ENCODE measurements around the gene G6PC3. TPM values are rescaled to one million over a fixed set of nuclear protein-coding genes. Genes with fewer than 3 reads are reported as not detected.

The G6PC3 gene
- total and polyA plus RNA-seq, 2 of the 4 experiments (the other 2 are of a cell fraction), result 20.4 to 107 TPM

- H3K56ac ChIP-seq (ENCODE audit: extremely low read depth, insufficient read depth, low read length), result no peak overlapping the region
- H4K5ac ChIP-seq (ENCODE audit: low read depth, low read length), result no peak overlapping the region
- no peak overlapping the region for H3K14ac ChIP-seq (replicated peaks; ENCODE audit: low read depth, low read length)
- H2AK9ac ChIP-seq (replicated peaks; ENCODE audit: low read depth, low read length, poor library complexity), result peak overlapping the region; percentile 9
- WGBS, 2 experiments (ENCODE audit: extremely low coverage in 2 of 2, insufficient read length in 1 of 2), result 95% methylated on average over 10 of the region's 19 CpGs; no CpG with 5 or more reads in 1 of the 2 experiments
- no TSS peak for BruUV-seq (replicated peaks)
- H3K18ac ChIP-seq (ENCODE audit: low read depth, low read length), result no peak overlapping the region
- no peak overlapping the region for H3K4ac ChIP-seq (ENCODE audit: low read depth, low read length)
- DNase-seq, result no peak
- H3K4me3 ChIP-seq (ENCODE audit: insufficient read depth, low read depth, low read length), result no peak overlapping the region
- POLR2A ChIA-PET (ENCODE audit: unreplicated experiment), result no interaction called here
- peaks cover 21% of the 10 kb centered on the region for H3K4me1 ChIP-seq (ENCODE audit: control insufficient read depth, insufficient read depth, low read length)
- H3K9me1 ChIP-seq (ENCODE audit: insufficient read depth, low read length), result peaks cover 13% of the 10 kb centered on the region
- peaks cover 8 to 74% of the 10 kb centered on the region in 2 experiments for H3K79me1 ChIP-seq (ENCODE audit: low read depth in 1 of 2, low read length in 2 of 2)
- 0 out of 2 replicates have a peak, but pooled peaks cover 3% of the 10 kb centered on the region for H4K20me1 ChIP-seq (ENCODE audit: insufficient read depth, low read length)
- H2BK5ac ChIP-seq (ENCODE audit: low read depth, low read length, poor library complexity, severe bottlenecking), result no peak overlapping the region
- no peak for ATAC-seq (ENCODE audit: low read depth)
- no peak overlapping the region for H2BK15ac ChIP-seq (ENCODE audit: low read depth, low read length)
- H3K27ac ChIP-seq (ENCODE audit: insufficient read depth, low read length), result no peak overlapping the region
- H3K9ac ChIP-seq (ENCODE audit: low read depth, low read length), result no peak overlapping the region
- no peak overlapping the region for H2BK120ac ChIP-seq (ENCODE audit: low read depth, low read length)
- H3K36me3 ChIP-seq (ENCODE audit: control insufficient read depth, insufficient read depth, low read length), result peaks cover 63% of the 10 kb centered on the region
- CTCF ChIA-PET, result interaction anchor here (0.8 kb wide), 1 partner anchor 37 kb away, joined by 3 read pairs; no protein-coding TSS in a partner anchor
- no peaks in the 10 kb centered on the region for H3K9me3 ChIP-seq (ENCODE audit: control insufficient read depth, insufficient read depth, low read length)
- intact Hi-C loops (cut with micrococcal nuclease), result no loop called here
- H3K23ac ChIP-seq (ENCODE audit: low read depth, low read length), result no peak overlapping the region
- TF ChIP-seq CHD1 (IDR thresholded peaks at IDR 0.05; ENCODE audit: low read depth, low read length) (no peak), MAFK (IDR thresholded peaks at IDR 0.05; ENCODE audit: low read depth, low read length) (no peak), RCOR1 (IDR thresholded peaks at IDR 0.05; ENCODE audit: insufficient replicate concordance, low read length) (no peak), RFX5 (IDR thresholded peaks at IDR 0.05; ENCODE audit: low read depth, low read length) (no peak), MXI1 (IDR thresholded peaks at IDR 0.05; ENCODE audit: borderline replicate concordance, low read depth, low read length) (no peak), CEBPB (IDR thresholded peaks at IDR 0.05; ENCODE audit: low read depth, low read length) (no peak), NFE2L2 (IDR thresholded peaks at IDR 0.05; ENCODE audit: low read depth, low read length) (no peak), MAZ (IDR thresholded peaks at IDR 0.05; ENCODE audit: borderline replicate concordance, low read depth, low read length) (no peak), ELK1 (IDR thresholded peaks at IDR 0.05; ENCODE audit: borderline replicate concordance, low read depth, low read length) (no peak), USF2 (IDR thresholded peaks at IDR 0.05; ENCODE audit: low read depth, low read length) (no peak), POLR2A (IDR thresholded peaks at IDR 0.05; ENCODE audit: low read depth, low read length) (no peak), CTCF (conservative IDR thresholded peaks at IDR 0.05; ENCODE audit: low read depth, low read length) (no peak), FOS (IDR thresholded peaks at IDR 0.05; ENCODE audit: low read depth, low read length) (no peak), RAD21 (IDR thresholded peaks at IDR 0.05; ENCODE audit: low read length) (no peak), BHLHE40 (IDR thresholded peaks at IDR 0.05; ENCODE audit: low read depth, low read length) (no peak), SMC3 (IDR thresholded peaks at IDR 0.05; ENCODE audit: low read depth, low read length) (no peak)
- no peak overlapping the region for H4K91ac ChIP-seq (ENCODE audit: insufficient read depth, low read depth, low read length)
- H4K8ac ChIP-seq (ENCODE audit: low read depth in 2 of 2, low read length in 2 of 2), result no peak overlapping the region
- dilution Hi-C loops (cut with HindIII; ENCODE audit: low sequenced_read_pairs, unreplicated experiment), result no loop called here
- H2BK20ac ChIP-seq (ENCODE audit: low read depth, low read length), result no peak overlapping the region
- H2AFZ ChIP-seq (replicated peaks; ENCODE audit: low read length, poor library complexity), result no peak overlapping the region
- no peak overlapping the region for H3K4me2 ChIP-seq (ENCODE audit: low read depth, low read length)
- H2AK5ac ChIP-seq (ENCODE audit: low read depth, low read length), result no peak overlapping the region
- no peaks in the 10 kb centered on the region for H3K27me3 ChIP-seq (ENCODE audit: control insufficient read depth, insufficient read depth, low read length)
- in situ Hi-C loops (cut with MboI; ENCODE audit: low sequenced_read_pairs), result no loop called here
Observed at GRCh38 chr17:44078412-44078811, 7.9 kb downstream of the G6PC3 start.

All from IMR-90 (cell line).